Nephron (organoid): ENCODE data around the gene SNX27.

Experiments used
- H3K27ac Mint-ChIP-seq, 3 experiments: 2 replicates each; pipeline ENCODE4 v1.8.0; 2020; ENCODE audit warnings: mixed read lengths in 3 of 3, mild to moderate bottlenecking in 2 of 3, moderate library complexity in 1 of 3
- H3K27me3 Mint-ChIP-seq: 2 replicates; pipeline ENCODE4 v1.8.0; 2021; ENCODE audit warnings: low read depth, mild to moderate bottlenecking, moderate library complexity, mixed read lengths
- H3K36me3 Mint-ChIP-seq: 2 replicates; pipeline ENCODE4 v1.8.0; 2020; ENCODE audit warnings: low read depth, mixed read lengths
- H3K4me1 Mint-ChIP-seq: 2 replicates; pipeline ENCODE4 v1.8.0; 2020; ENCODE audit warnings: mixed read lengths
- H3K4me3 Mint-ChIP-seq, 3 experiments: 2 replicates each; pipeline ENCODE4 v1.8.0; 2020; ENCODE audit warnings: mild to moderate bottlenecking in 3 of 3, mixed read lengths in 3 of 3, moderate library complexity in 2 of 3
- H3K9me3 Mint-ChIP-seq: 2 replicates; pipeline ENCODE4 v1.8.0; 2020; ENCODE audit warnings: mixed read lengths
- CTCF ChIP-seq, 3 experiments: fragments of 200-600 bp; sonication (generic); IDR thresholded peaks; one replicate each; pipeline ENCODE4 v1.5.0; 2021; ENCODE audit warnings: antibody characterized with exemption in 3 of 3; ENCODE audit not compliant: unreplicated experiment in 3 of 3

Gene SNX27

GRCh38 chr1:151604291-151604690, 7.6 kb upstream of the SNX27 start:
- Mint-ChIP-seq H3K27ac (no peak overlapping the region), H3K4me3 (no peak overlapping the region), H3K9me3 (no peaks in the 10 kb centered on the region), H3K4me1 (peaks cover 6% of the 10 kb centered on the region), H3K36me3 (no peaks in the 10 kb centered on the region), H3K27me3 (peaks cover 9% of the 10 kb centered on the region)
- TF ChIP-seq CTCF (IDR thresholded peaks at IDR 0.05; ENCODE audit: unreplicated experiment in 3 of 3) = no peak

GRCh38 chr1:151606384-151606783, 5.5 kb upstream of the SNX27 start:
- H3K27me3 Mint-ChIP-seq = peaks cover 9% of the 10 kb centered on the region
- no peaks in the 10 kb centered on the region for H3K9me3 Mint-ChIP-seq
- no peak for TF ChIP-seq CTCF (IDR thresholded peaks at IDR 0.05; ENCODE audit: unreplicated experiment in 3 of 3)
- no peak overlapping the region for H3K27ac Mint-ChIP-seq
- no peaks in the 10 kb centered on the region for H3K36me3 Mint-ChIP-seq
- peaks cover 6% of the 10 kb centered on the region for H3K4me1 Mint-ChIP-seq
- no peak overlapping the region for H3K4me3 Mint-ChIP-seq

GRCh38 chr1:151606857-151607256, 5.0 kb upstream of the SNX27 start:
- no peak overlapping the region for H3K27ac Mint-ChIP-seq
- no peak for TF ChIP-seq CTCF (IDR thresholded peaks at IDR 0.05; ENCODE audit: unreplicated experiment in 3 of 3)
- no peaks in the 10 kb centered on the region for H3K9me3 Mint-ChIP-seq
- peaks cover 10% of the 10 kb centered on the region for H3K4me1 Mint-ChIP-seq
- H3K4me3 Mint-ChIP-seq = no peak overlapping the region
- H3K36me3 Mint-ChIP-seq = no peaks in the 10 kb centered on the region
- H3K27me3 Mint-ChIP-seq = peaks cover 9% of the 10 kb centered on the region

- Mint-ChIP-seq H3K9me3 (no peaks in the 10 kb centered on the region), H3K27ac (no peak overlapping the region), H3K4me3 (no peak overlapping the region), H3K4me1 (peaks cover 21% of the 10 kb centered on the region), H3K36me3 (no peaks in the 10 kb centered on the region), H3K27me3 (peaks cover 9% of the 10 kb centered on the region)
- no peak for TF ChIP-seq CTCF (IDR thresholded peaks at IDR 0.05; ENCODE audit: unreplicated experiment in 3 of 3)
These were observed 1.7 kb upstream of the SNX27 start for GRCh38 chr1:151610142-151610541.

GRCh38 chr1:151611288-151611790, 511 bp upstream of the SNX27 start:
- Mint-ChIP-seq H3K36me3 (peaks cover 4% of the 10 kb centered on the region), H3K9me3 (no peaks in the 10 kb centered on the region), H3K4me1 (peaks cover 26% of the 10 kb centered on the region), H3K4me3 (peak overlapping the region; percentile 91 to 99 (median 99)), H3K27me3 (peaks cover 6% of the 10 kb centered on the region), H3K27ac (peak overlapping the region; percentile 82 to 94 (median 91))
- no peak for TF ChIP-seq CTCF (IDR thresholded peaks at IDR 0.05; ENCODE audit: unreplicated experiment in 3 of 3)

- Mint-ChIP-seq H3K4me1 (peaks cover 26% of the 10 kb centered on the region), H3K9me3 (no peaks in the 10 kb centered on the region), H3K36me3 (peaks cover 4% of the 10 kb centered on the region), H3K4me3 (peak overlapping the region; percentile 95 to 99 (median 99)), H3K27me3 (no peaks in the 10 kb centered on the region), H3K27ac (peak overlapping the region; percentile 66 to 95 (median 95))
- TF ChIP-seq CTCF (IDR thresholded peaks at IDR 0.05; ENCODE audit: unreplicated experiment in 3 of 3) = no peak
These were observed 841 bp downstream of the SNX27 start for GRCh38 chr1:151612501-151613281.
